Prostate gland (tissue), 2 donors: Measurements from ENCODE around the gene DPM3. TPM values are rescaled to one million over a fixed set of nuclear protein-coding genes. Genes with fewer than 3 reads are reported as not detected.
"Not testable (repeated sequence)": the region's sequence is repeated elsewhere in the genome, so short reads cannot be mapped to it uniquely, and the experiment has no call there.

ENCODE experiments used
- DNase-seq: peaks from one replicate; pipeline ENCODE4 v3.0.0-alpha.2; 2019; ENCODE audit warnings: low spot score
- H3K27ac ChIP-seq, 2 donors: fragments of 200-600 bp; sonication (generic); 2 replicates each; pipeline ENCODE4 v1.5.1; 2017 to 2019
- H3K27me3 ChIP-seq: fragments of 200-600 bp; sonication (generic); replicated peaks from 2 replicates; pipeline ENCODE4 v1.5.1; 2019; ENCODE audit not compliant: insufficient read depth
- H3K36me3 ChIP-seq, 2 donors: fragments of 200-600 bp; sonication (generic); 1 replicate in 1 of 2; 2 replicates in 1 of 2; pipeline versions ENCODE4 v1.5.1 to v1.8.1; 2017 to 2019
- H3K4me1 ChIP-seq: fragments of 200-600 bp; sonication (generic); replicated peaks from 2 replicates; pipeline ENCODE4 v1.5.1; 2019
- H3K4me3 ChIP-seq, 2 donors: fragments of 200-600 bp; sonication (generic); 2 replicates each; pipeline ENCODE4 v1.5.1; 2017 to 2019
- H3K9me3 ChIP-seq: fragments of 200-600 bp; sonication (generic); 2 replicates; pipeline ENCODE4 v1.5.1; 2017
- CTCF ChIP-seq, 4 experiments: fragments of 200-600 bp in 2 of 4; fragments of 450-650 bp in 2 of 4; sonication (generic) in 2 of 4; IDR thresholded peaks; 1 replicate in 3 of 4; 2 replicates in 1 of 4; pipeline ENCODE4 v1.5.1; 2016 to 2019; ENCODE audit warnings: antibody characterized with exemption in 4 of 4, mild to moderate bottlenecking in 2 of 4, moderate library complexity in 2 of 4
- POLR2A ChIP-seq: fragments of 450-650 bp; IDR thresholded peaks from one replicate; pipeline ENCODE4 v1.6.1; 2016; ENCODE audit warnings: antibody characterized with exemption, mild to moderate bottlenecking
- POLR2AphosphoS5 ChIP-seq: sonication (generic); formaldehyde crosslinking; IDR thresholded peaks from one replicate; pipeline ENCODE4 v1.6.1; 2017; ENCODE audit warnings: antibody characterized with exemption
- WGBS: methylation state at CpG from one replicate; pipeline ENCODE4 v1.1.5; 2018; 5-methylcytosine and 5-hydroxymethylcytosine counted together
- intact Hi-C: fragments of 100-400 bp; cut with DNase I; formaldehyde crosslinking; loops from one replicate; pipeline ENCODE4 v1.14.2; 2022
- total RNA-seq, 2 donors: library from RNA; depleted of rRNA; stranded (reverse); fragments of >200 nt; gene quantifications; one replicate each; pipeline ENCODE4 v1.1.0, GENCODE V29; 2016

The DPM3 gene
- total RNA-seq, 2 donors from 2014 or later = 93.6 to 97.0 TPM

- Histone ChIP-seq H3K4me3 (no peak overlapping the region), H3K27me3 (peaks cover 2% of the 10 kb centered on the region), H3K36me3 (peaks cover 0 to 11% of the 10 kb centered on the region in 2 donors), H3K9me3 (no peaks in the 10 kb centered on the region), H3K27ac (no peak overlapping the region), H3K4me1 (peaks cover 3% of the 10 kb centered on the region)
- WGBS = 63% methylated on average over 5 of the region's 5 CpGs
- no peak for DNase-seq
- intact Hi-C loops = loop anchor here (5.0 kb wide), 1 partner anchor 37 kb away; no protein-coding TSS in a partner anchor
- no peak for TF ChIP-seq POLR2A
- no peak for TF ChIP-seq CTCF (IDR thresholded peaks at IDR 0.05)
- no peak for TF ChIP-seq POLR2AphosphoS5
These were observed 29.2 kb upstream of the DPM3 start for GRCh38 chr1:155169541-155169940.

- Histone ChIP-seq H3K4me1 (peaks cover 3% of the 10 kb centered on the region), H3K36me3 (peaks cover 0 to 11% of the 10 kb centered on the region in 2 donors), H3K27me3 (no peaks in the 10 kb centered on the region), H3K9me3 (no peaks in the 10 kb centered on the region), H3K4me3 (no peak overlapping the region), H3K27ac (no peak overlapping the region)
- no peak for TF ChIP-seq POLR2A
- no peak for TF ChIP-seq CTCF (IDR thresholded peaks at IDR 0.05)
- no peak for TF ChIP-seq POLR2AphosphoS5
- intact Hi-C loops = loop anchor here (5.0 kb wide), 1 partner anchor 36 kb away; no protein-coding TSS in a partner anchor
- WGBS = 76% methylated on average over 10 of the region's 10 CpGs
- DNase-seq = no peak
These were observed 28.3 kb upstream of the DPM3 start for GRCh38 chr1:155168456-155169210.

GRCh38 chr1:155168105-155168445, 27.7 kb upstream of the DPM3 start:
- DNase-seq, H3K27me3 ChIP-seq, H3K9me3 ChIP-seq, H3K27ac ChIP-seq, H3K4me1 ChIP-seq, H3K4me3 ChIP-seq: not testable (repeated sequence)
- peaks cover 0 to 11% of the 10 kb centered on the region in 2 donors for H3K36me3 ChIP-seq
- intact Hi-C loops = loop anchor here (5.0 kb wide), 1 partner anchor 36 kb away; no protein-coding TSS in a partner anchor
- WGBS = 44% methylated on average over 4 of the region's 4 CpGs

- Histone ChIP-seq H3K4me3 (no peak overlapping the region), H3K27ac (peak overlapping the region; percentile 48 to 58), H3K27me3 (no peaks in the 10 kb centered on the region), H3K4me1 (peaks cover 3% of the 10 kb centered on the region), H3K36me3 (peaks cover 0 to 11% of the 10 kb centered on the region in 2 donors), H3K9me3 (no peaks in the 10 kb centered on the region)
- WGBS = 4% methylated on average over 28 of the region's 28 CpGs
- TF ChIP-seq POLR2AphosphoS5 = peak; percentile 73
- peak; percentile 78 to 97 (median 95) for TF ChIP-seq CTCF (IDR thresholded peaks at IDR 0.05)
- TF ChIP-seq POLR2A = no peak
- DNase-seq = peak; percentile 87
- intact Hi-C loops = loop anchor here (2.0 to 5.0 kb wide), 2 partner anchors 35 to 73 kb away; no protein-coding TSS in a partner anchor
These were observed 27.1 kb upstream of the DPM3 start for GRCh38 chr1:155167166-155168104.

GRCh38 chr1:155166471-155167165, 26.3 kb upstream of the DPM3 start:
- WGBS = 29% methylated on average over 26 of the region's 27 CpGs

More at GRCh38 chr1:155166471-155167165, 26.3 kb upstream of the DPM3 start:
- TF ChIP-seq CTCF (IDR thresholded peaks at IDR 0.05) (no peak), POLR2AphosphoS5 (no peak), POLR2A (no peak)
- Histone ChIP-seq H3K4me3 (no peak overlapping the region), H3K27me3 (no peaks in the 10 kb centered on the region), H3K9me3 (no peaks in the 10 kb centered on the region), H3K36me3 (peaks cover 0 to 11% of the 10 kb centered on the region in 2 donors), H3K4me1 (peaks cover 3% of the 10 kb centered on the region), H3K27ac (peak overlapping the region; percentile 10 to 14)
- no peak for DNase-seq
- intact Hi-C loops = loop anchor here (2.0 to 5.0 kb wide), 2 partner anchors 34 to 72 kb away; no protein-coding TSS in a partner anchor
